ENCODE results near the gene KRTAP5-8.

KRTAP5-8 gene

GRCh38 chr11:71563406-71563805 is 25.6 kb downstream of the KRTAP5-8 start:
- Histone ChIP-seq H3K4ac (ENCODE audit: low read depth, low read length) (no peak overlapping the region), H3K4me1 (ENCODE audit: control insufficient read depth in 1 of 2, insufficient read depth in 2 of 2, low read length in 2 of 2) (no peaks in the 10 kb centered on the region), H4K91ac (ENCODE audit: low read depth, low read length) (no peak overlapping the region), H2BK12ac (ENCODE audit: low read length) (no peak overlapping the region), H3K36me3 (ENCODE audit: control insufficient read depth in 1 of 2, insufficient read depth in 2 of 2, low read length in 2 of 2) (no peaks in the 10 kb centered on the region), H3K14ac (ENCODE audit: low read length) (no peak overlapping the region), H2AK5ac (ENCODE audit: low read length) (no peak overlapping the region), H3K4me3 (ENCODE audit: low read depth, low read length) (no peak overlapping the region), H2BK5ac (ENCODE audit: low read depth, low read length, poor library complexity) (no peak overlapping the region), H2BK120ac (ENCODE audit: insufficient read depth, low read length, poor library complexity) (no peak overlapping the region), H3K4me2 (ENCODE audit: low read length) (no peak overlapping the region), H3K79me1 (ENCODE audit: low read length) (no peaks in the 10 kb centered on the region), H3K27ac (ENCODE audit: low read depth, low read length) (no peak overlapping the region), H3K23ac (ENCODE audit: low read length) (no peak overlapping the region), H3K18ac (ENCODE audit: low read length) (no peak overlapping the region), H4K12ac (ENCODE audit: low read depth, low read length) (no peak overlapping the region), H3K27me3 (ENCODE audit: insufficient read depth, low read length) (no peaks in the 10 kb centered on the region), H3K9ac (ENCODE audit: low read length) (no peak overlapping the region), H4K8ac (ENCODE audit: low read depth, low read length) (no peak overlapping the region), H2AFZ (ENCODE audit: insufficient read depth, low read length, poor library complexity) (no peak overlapping the region), H3K79me2 (ENCODE audit: control insufficient read depth, insufficient read depth, low read length, poor library complexity) (no peaks in the 10 kb centered on the region), H3K9me3 (ENCODE audit: insufficient read depth, low read depth, low read length) (no peaks in the 10 kb centered on the region)
- WGBS (ENCODE audit: extremely low coverage, insufficient coverage, insufficient read length) = no CpG with 5 or more reads among the region's 8 CpGs
- DNase-seq = peak; percentile 38 to 66

DNA sequence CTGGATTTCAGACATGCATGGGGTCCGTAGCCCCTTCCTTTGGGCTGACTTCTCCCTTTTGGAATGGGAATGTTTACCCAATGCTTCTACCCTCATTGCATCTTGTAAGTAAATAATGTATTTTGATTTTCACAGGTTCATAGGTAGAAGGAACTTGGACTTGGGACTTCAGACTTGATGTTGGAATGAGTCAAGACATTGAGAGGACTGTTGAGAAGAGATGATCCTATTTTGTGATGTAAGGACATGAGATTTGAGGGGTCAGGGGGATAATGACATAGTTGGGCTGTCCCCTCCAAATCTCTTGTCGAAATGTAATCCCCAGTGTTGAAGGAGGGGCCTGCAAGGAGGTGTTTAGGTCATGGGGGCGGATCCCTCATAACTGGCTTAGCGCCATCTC is 26.6 kb downstream of the KRTAP5-8 start:
- Histone ChIP-seq H4K8ac (ENCODE audit: low read depth, low read length) (no peak overlapping the region), H3K9me3 (ENCODE audit: insufficient read depth, low read depth, low read length) (no peaks in the 10 kb centered on the region), H2AK5ac (ENCODE audit: low read length) (no peak overlapping the region), H3K9ac (ENCODE audit: low read length) (no peak overlapping the region), H3K14ac (ENCODE audit: low read length) (no peak overlapping the region), H3K27me3 (ENCODE audit: insufficient read depth, low read length) (no peaks in the 10 kb centered on the region), H3K79me1 (ENCODE audit: low read length) (no peaks in the 10 kb centered on the region), H4K12ac (ENCODE audit: low read depth, low read length) (no peak overlapping the region), H3K18ac (ENCODE audit: low read length) (no peak overlapping the region), H2BK120ac (ENCODE audit: insufficient read depth, low read length, poor library complexity) (no peak overlapping the region), H3K27ac (ENCODE audit: low read depth, low read length) (no peak overlapping the region), H3K36me3 (ENCODE audit: control insufficient read depth in 1 of 2, insufficient read depth in 2 of 2, low read length in 2 of 2) (no peaks in the 10 kb centered on the region), H3K23ac (ENCODE audit: low read length) (no peak overlapping the region), H2AFZ (ENCODE audit: insufficient read depth, low read length, poor library complexity) (no peak overlapping the region), H2BK12ac (ENCODE audit: low read length) (no peak overlapping the region), H4K91ac (ENCODE audit: low read depth, low read length) (no peak overlapping the region), H3K4me3 (ENCODE audit: low read depth, low read length) (no peak overlapping the region), H2BK5ac (ENCODE audit: low read depth, low read length, poor library complexity) (no peak overlapping the region), H3K4me2 (ENCODE audit: low read length) (no peak overlapping the region), H3K4ac (ENCODE audit: low read depth, low read length) (no peak overlapping the region), H3K79me2 (ENCODE audit: control insufficient read depth, insufficient read depth, low read length, poor library complexity) (no peaks in the 10 kb centered on the region), H3K4me1 (ENCODE audit: control insufficient read depth in 1 of 2, insufficient read depth in 2 of 2, low read length in 2 of 2) (no peaks in the 10 kb centered on the region)
- no CpG with 5 or more reads among the region's 4 CpGs for WGBS (ENCODE audit: extremely low coverage, insufficient coverage, insufficient read length)
- no peak for DNase-seq

GRCh38 chr11:71565263-71565662 is 27.4 kb downstream of the KRTAP5-8 start, which contains the start of gene KRTAP5-10:
Gene KRTAP5-10 (plus strand): TSS chr11:71565563. CDS start chr11:71565588, 25 bp downstream.
- H4K12ac ChIP-seq (ENCODE audit: low read depth, low read length) = no peak within 1 kb of the TSS
- H3K14ac ChIP-seq (ENCODE audit: low read length) = no peak within 1 kb of the TSS
- no peaks in the 10 kb centered on the region for H3K27me3 ChIP-seq (ENCODE audit: insufficient read depth, low read length)
- no peak within 1 kb of the TSS for H4K91ac ChIP-seq (ENCODE audit: low read depth, low read length)
- H2BK120ac ChIP-seq (ENCODE audit: insufficient read depth, low read length, poor library complexity) = no peak within 1 kb of the TSS
- H3K9ac ChIP-seq (ENCODE audit: low read length) = no peak within 1 kb of the TSS
- no peaks in the 10 kb centered on the region for H3K79me1 ChIP-seq (ENCODE audit: low read length)
- H3K18ac ChIP-seq (ENCODE audit: low read length) = no peak within 1 kb of the TSS
- no peak within 1 kb of the TSS for H3K4ac ChIP-seq (ENCODE audit: low read depth, low read length)
- no peak within 1 kb of the TSS for H2AFZ ChIP-seq (ENCODE audit: insufficient read depth, low read length, poor library complexity)
- no peak within 1 kb of the TSS for H2BK5ac ChIP-seq (ENCODE audit: low read depth, low read length, poor library complexity)
- no peak within 1 kb of the TSS for H4K8ac ChIP-seq (ENCODE audit: low read depth, low read length)
- H2BK12ac ChIP-seq (ENCODE audit: low read length) = no peak within 1 kb of the TSS
- H3K79me2 ChIP-seq (ENCODE audit: control insufficient read depth, insufficient read depth, low read length, poor library complexity) = no peaks in the 10 kb centered on the region
- no CpG with 5 or more reads among the region's 5 CpGs for WGBS (ENCODE audit: extremely low coverage, insufficient coverage, insufficient read length)
- no peaks in the 10 kb centered on the region for H3K4me1 ChIP-seq (ENCODE audit: control insufficient read depth in 1 of 2, insufficient read depth in 2 of 2, low read length in 2 of 2)
- no peak within 1 kb of the TSS for H3K27ac ChIP-seq (ENCODE audit: low read depth, low read length)
- H3K4me3 ChIP-seq (ENCODE audit: low read depth, low read length) = no peak within 1 kb of the TSS
- no peak for DNase-seq
- no peak within 1 kb of the TSS for H2AK5ac ChIP-seq (ENCODE audit: low read length)
- no peaks in the 10 kb centered on the region for H3K9me3 ChIP-seq (ENCODE audit: insufficient read depth, low read depth, low read length)
- no peak within 1 kb of the TSS for H3K4me2 ChIP-seq (ENCODE audit: low read length)
- no peaks in the 10 kb centered on the region for H3K36me3 ChIP-seq (ENCODE audit: control insufficient read depth in 1 of 2, insufficient read depth in 2 of 2, low read length in 2 of 2)
- no peak within 1 kb of the TSS for H3K23ac ChIP-seq (ENCODE audit: low read length)

- Histone ChIP-seq H3K14ac (ENCODE audit: low read length) (no peak overlapping the region), H3K9me3 (ENCODE audit: insufficient read depth, low read depth, low read length) (no peaks in the 10 kb centered on the region), H3K4ac (ENCODE audit: low read depth, low read length) (no peak overlapping the region), H3K4me1 (ENCODE audit: control insufficient read depth in 1 of 2, insufficient read depth in 2 of 2, low read length in 2 of 2) (no peaks in the 10 kb centered on the region), H4K91ac (ENCODE audit: low read depth, low read length) (no peak overlapping the region), H3K4me2 (ENCODE audit: low read length) (no peak overlapping the region), H2BK120ac (ENCODE audit: insufficient read depth, low read length, poor library complexity) (no peak overlapping the region), H3K36me3 (ENCODE audit: control insufficient read depth in 1 of 2, insufficient read depth in 2 of 2, low read length in 2 of 2) (no peaks in the 10 kb centered on the region), H3K79me1 (ENCODE audit: low read length) (no peaks in the 10 kb centered on the region), H3K27me3 (ENCODE audit: insufficient read depth, low read length) (no peaks in the 10 kb centered on the region), H4K12ac (ENCODE audit: low read depth, low read length) (no peak overlapping the region), H2AFZ (ENCODE audit: insufficient read depth, low read length, poor library complexity) (no peak overlapping the region), H2AK5ac (ENCODE audit: low read length) (no peak overlapping the region), H3K4me3 (ENCODE audit: low read depth, low read length) (no peak overlapping the region), H3K18ac (ENCODE audit: low read length) (no peak overlapping the region), H2BK12ac (ENCODE audit: low read length) (no peak overlapping the region), H3K9ac (ENCODE audit: low read length) (no peak overlapping the region), H4K8ac (ENCODE audit: low read depth, low read length) (no peak overlapping the region), H3K27ac (ENCODE audit: low read depth, low read length) (no peak overlapping the region), H3K79me2 (ENCODE audit: control insufficient read depth, insufficient read depth, low read length, poor library complexity) (no peaks in the 10 kb centered on the region), H2BK5ac (ENCODE audit: low read depth, low read length, poor library complexity) (no peak overlapping the region), H3K23ac (ENCODE audit: low read length) (no peak overlapping the region)
- no CpG with 5 or more reads among the region's 10 CpGs for WGBS (ENCODE audit: extremely low coverage, insufficient coverage, insufficient read length)
- DNase-seq = no peak
Observed at GRCh38 chr11:71566081-71566620, 28.3 kb downstream of the KRTAP5-8 start.
